Testis (tissue), 3 donors: ENCODE results near the gene ALCAM. TPM values are rescaled to one million over a fixed set of nuclear protein-coding genes. Genes with fewer than 3 reads are reported as not detected.

Source experiments
- DNase-seq: peaks from one replicate; pipeline ENCODE4 v3.0.0-alpha.2; 2019
- H3K27ac ChIP-seq, 2 donors: fragments of 200-600 bp; sonication (generic); one replicate each; pipeline ENCODE4 v1.5.1; 2019
- H3K27me3 ChIP-seq: fragments of 200-600 bp; sonication (generic); one replicate; pipeline ENCODE4 v1.5.1; 2019
- H3K36me3 ChIP-seq: fragments of 200-600 bp; sonication (generic); one replicate; pipeline ENCODE4 v1.5.1; 2017; ENCODE audit warnings: low read depth; ENCODE audit errors: missing control alignments
- H3K4me1 ChIP-seq: fragments of 200-600 bp; sonication (generic); one replicate; pipeline ENCODE4 v1.5.1; 2019
- H3K4me3 ChIP-seq, 2 donors: fragments of 200-600 bp; sonication (generic); one replicate each; pipeline ENCODE4 v1.5.1; 2017 to 2019
- H3K9me3 ChIP-seq: fragments of 200-600 bp; sonication (generic); one replicate; pipeline ENCODE4 v1.5.1; 2017
- CTCF ChIP-seq, 3 experiments: fragments of 450-650 bp in 2 of 3; fragments of 200-600 bp in 1 of 3; sonication (generic) in 1 of 3; IDR thresholded peaks; one replicate each; pipeline ENCODE4 v1.5.1; 2016 to 2019; ENCODE audit warnings: antibody characterized with exemption in 3 of 3, mild to moderate bottlenecking in 2 of 3, moderate library complexity in 1 of 3
- POLR2A ChIP-seq: fragments of 450-650 bp; IDR thresholded peaks from one replicate; pipeline ENCODE4 v1.6.1; 2017; ENCODE audit warnings: antibody characterized with exemption, mild to moderate bottlenecking, moderate library complexity
- WGBS, 2 donors: methylation state at CpG; one replicate each; pipeline ENCODE4 v1.1.5; 2018; 5-methylcytosine and 5-hydroxymethylcytosine counted together
- intact Hi-C: fragments of 100-400 bp; cut with DNase I; formaldehyde crosslinking; loops from one replicate; pipeline ENCODE4 v1.15.1; 2023; ENCODE audit warnings: low total_unique reads
- polyA plus RNA-seq: library from polyadenylated mRNA; stranded (reverse); fragments of 350-450 nt; fragmentation: Illumina TruSeq; extraction: RNeasy Lipid Tissue Mini Kit (QIAGEN cat#74804); gene quantifications from one replicate; pipeline ENCODE4 v1.2.3, GENCODE V29; 2014; ENCODE audit warnings: low read depth, low replicate concordance; ENCODE audit not compliant: insufficient read depth
- total RNA-seq, 2 donors: library from RNA; depleted of rRNA; stranded (reverse); fragments of >200 nt; gene quantifications; one replicate each; pipeline ENCODE4 v1.2.3, GENCODE V29; 2016

Gene ALCAM
- total and polyA plus RNA-seq, 3 donors from 2014 or later: 8.3 to 9.0 (median 8.7) TPM

GRCh38 chr3:105422645-105423044 lies 55.9 kb downstream of the ALCAM start:
- Histone ChIP-seq H3K9me3 (no peaks in the 10 kb centered on the region), H3K27me3 (no peaks in the 10 kb centered on the region), H3K4me3 (no peak overlapping the region), H3K4me1 (no peaks in the 10 kb centered on the region), H3K36me3 (no peaks in the 10 kb centered on the region), H3K27ac (no peak overlapping the region)
- no peak for TF ChIP-seq CTCF (IDR thresholded peaks at IDR 0.05)
- TF ChIP-seq POLR2A: no peak
- intact Hi-C loops: no loop called here
- WGBS, 2 donors: 79 to 85% methylated on average over 2 of the region's 2 CpGs
- no peak for DNase-seq

- Histone ChIP-seq H3K4me3 (no peak overlapping the region), H3K9me3 (no peaks in the 10 kb centered on the region), H3K27ac (no peak overlapping the region), H3K36me3 (no peaks in the 10 kb centered on the region), H3K4me1 (no peaks in the 10 kb centered on the region), H3K27me3 (no peaks in the 10 kb centered on the region)
- DNase-seq: no peak
- intact Hi-C loops: no loop called here
- TF ChIP-seq CTCF (IDR thresholded peaks at IDR 0.05): no peak
- TF ChIP-seq POLR2A: no peak
- WGBS, 2 donors: 81 to 92% methylated on average over 2 of the region's 2 CpGs
Observed at GRCh38 chr3:105423397-105423796, 56.7 kb downstream of the ALCAM start.

- intact Hi-C loops: no loop called here
- H3K27ac ChIP-seq: no peak overlapping the region
- no peak overlapping the region for H3K4me3 ChIP-seq
- TF ChIP-seq CTCF (IDR thresholded peaks at IDR 0.05) (no peak), POLR2A (no peak)
- H3K36me3 ChIP-seq: no peaks in the 10 kb centered on the region
- H3K27me3 ChIP-seq: no peaks in the 10 kb centered on the region
- no peak for DNase-seq
- WGBS, 2 donors: 50 to 51% methylated on average over 2 of the region's 2 CpGs
- no peaks in the 10 kb centered on the region for H3K9me3 ChIP-seq
- H3K4me1 ChIP-seq: no peaks in the 10 kb centered on the region
Observed at GRCh38 chr3:105424412-105425152, 57.9 kb downstream of the ALCAM start.

GRCh38 chr3:105425153-105425502 lies 58.4 kb downstream of the ALCAM start:
- DNase-seq: no peak
- H3K4me3 ChIP-seq: no peak overlapping the region
- no peaks in the 10 kb centered on the region for H3K36me3 ChIP-seq
- no peaks in the 10 kb centered on the region for H3K4me1 ChIP-seq
- 88 to 91% methylated on average over 4 of the region's 4 CpGs for WGBS, 2 donors
- no peaks in the 10 kb centered on the region for H3K9me3 ChIP-seq
- TF ChIP-seq POLR2A (no peak), CTCF (IDR thresholded peaks at IDR 0.05) (no peak)
- no peaks in the 10 kb centered on the region for H3K27me3 ChIP-seq
- intact Hi-C loops: no loop called here
- no peak overlapping the region for H3K27ac ChIP-seq

GRCh38 chr3:105427332-105427731 lies 60.6 kb downstream of the ALCAM start:
- intact Hi-C loops: no loop called here
- Histone ChIP-seq H3K9me3 (no peaks in the 10 kb centered on the region), H3K36me3 (no peaks in the 10 kb centered on the region), H3K27ac (no peak overlapping the region), H3K4me1 (no peaks in the 10 kb centered on the region), H3K4me3 (no peak overlapping the region), H3K27me3 (no peaks in the 10 kb centered on the region)
- no peak for DNase-seq
- WGBS, 2 donors: 91 to 94% methylated on average over 1 of the region's 1 CpG
- TF ChIP-seq CTCF (IDR thresholded peaks at IDR 0.05) (no peak), POLR2A (no peak)
